ENCODE data around the gene WNT11. TPM values are rescaled to one million over a fixed set of nuclear protein-coding genes. Genes with fewer than 3 reads are reported as not detected.

WNT11 gene
- total RNA-seq, 1 experiment from 2014 or later = not detected

DNA sequence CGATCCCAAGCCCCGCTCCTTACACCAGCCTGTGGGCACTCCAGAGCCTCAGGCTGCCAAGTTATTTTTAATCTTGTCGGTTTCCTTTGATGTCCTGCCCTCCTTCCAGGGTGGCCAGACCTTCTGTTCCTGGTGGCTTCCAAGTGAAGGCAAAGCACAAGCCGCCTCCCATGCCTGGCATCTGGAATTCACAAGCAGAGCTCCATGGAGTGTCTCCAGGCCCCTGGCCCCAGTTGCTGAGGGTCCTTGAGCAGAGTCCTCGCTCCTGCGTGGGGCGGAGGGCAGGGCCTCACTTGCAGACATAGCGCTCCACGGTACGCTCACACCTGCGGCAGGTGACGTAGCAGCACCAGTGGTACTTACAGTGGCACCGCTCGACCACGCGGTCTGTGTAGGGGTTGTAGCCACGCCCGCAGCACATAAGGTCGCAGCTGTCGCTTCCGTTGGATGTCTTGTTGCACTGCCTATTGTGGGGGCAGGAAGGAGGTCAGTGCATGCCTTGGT, 19.5 kb downstream of the WNT11 start:
- Mint-ChIP-seq H3K4me1 (ENCODE audit: insufficient read depth, unreplicated experiment) (no peaks in the 10 kb centered on the region), H3K27ac (ENCODE audit: low read depth, unreplicated experiment) (no peak overlapping the region), H3K4me3 (ENCODE audit: unreplicated experiment) (no peak overlapping the region), H3K9me3 (ENCODE audit: unreplicated experiment) (no peaks in the 10 kb centered on the region), H3K27me3 (ENCODE audit: insufficient read depth, unreplicated experiment) (no peaks in the 10 kb centered on the region), H3K36me3 (ENCODE audit: insufficient read depth, unreplicated experiment) (no peaks in the 10 kb centered on the region)
- ChIA-PET POLR2A (interaction anchor here (0.6 kb wide), 1 partner anchor 31 kb away, joined by 3 read pairs; no protein-coding TSS in a partner anchor), CTCF (interaction anchor here (0.6 to 1.2 kb wide), 3 partner anchors 22 to 154 kb away, joined by 3 to 4 read pairs (median 3); no protein-coding TSS in a partner anchor)
- no TSS peak for BruUV-seq (replicated peaks)
- intact Hi-C loops (cut with micrococcal nuclease) = no loop called here
- no peak for DNase-seq (ENCODE audit: unreplicated experiment)
- TF ChIP-seq, protein P1, sequence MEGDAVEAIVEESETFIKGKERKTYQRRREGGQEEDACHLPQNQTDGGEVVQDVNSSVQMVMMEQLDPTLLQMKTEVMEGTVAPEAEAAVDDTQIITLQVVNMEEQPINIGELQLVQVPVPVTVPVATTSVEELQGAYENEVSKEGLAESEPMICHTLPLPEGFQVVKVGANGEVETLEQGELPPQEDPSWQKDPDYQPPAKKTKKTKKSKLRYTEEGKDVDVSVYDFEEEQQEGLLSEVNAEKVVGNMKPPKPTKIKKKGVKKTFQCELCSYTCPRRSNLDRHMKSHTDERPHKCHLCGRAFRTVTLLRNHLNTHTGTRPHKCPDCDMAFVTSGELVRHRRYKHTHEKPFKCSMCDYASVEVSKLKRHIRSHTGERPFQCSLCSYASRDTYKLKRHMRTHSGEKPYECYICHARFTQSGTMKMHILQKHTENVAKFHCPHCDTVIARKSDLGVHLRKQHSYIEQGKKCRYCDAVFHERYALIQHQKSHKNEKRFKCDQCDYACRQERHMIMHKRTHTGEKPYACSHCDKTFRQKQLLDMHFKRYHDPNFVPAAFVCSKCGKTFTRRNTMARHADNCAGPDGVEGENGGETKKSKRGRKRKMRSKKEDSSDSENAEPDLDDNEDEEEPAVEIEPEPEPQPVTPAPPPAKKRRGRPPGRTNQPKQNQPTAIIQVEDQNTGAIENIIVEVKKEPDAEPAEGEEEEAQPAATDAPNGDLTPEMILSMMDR (IDR thresholded peaks at IDR 0.05; ENCODE audit: unreplicated experiment) = no peak

DNA sequence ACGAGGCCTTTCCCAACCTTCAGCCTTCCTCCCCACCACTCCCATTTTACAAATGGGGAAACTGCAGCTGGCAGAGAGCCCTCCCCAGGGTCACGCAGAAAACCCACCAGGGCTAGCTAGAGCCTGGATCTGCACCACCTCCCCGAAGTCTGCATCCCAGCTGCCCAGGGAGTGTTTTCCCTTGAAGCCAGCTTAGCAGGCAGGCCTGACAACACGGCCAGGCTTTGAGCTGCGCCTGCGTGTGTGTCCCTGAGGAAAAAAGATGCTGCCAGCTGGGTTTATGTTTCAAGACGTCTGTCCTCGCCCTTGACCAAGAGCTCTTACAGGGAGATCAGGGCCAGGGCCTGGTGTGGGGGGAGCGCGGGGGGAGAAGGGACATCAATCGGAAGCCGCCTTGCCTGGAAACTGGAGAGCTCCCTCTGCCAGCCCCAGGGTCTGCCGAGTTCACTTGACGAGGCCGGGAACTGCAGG, 20.3 kb downstream of the WNT11 start:
- Mint-ChIP-seq H3K27ac (ENCODE audit: low read depth, unreplicated experiment) (no peak overlapping the region), H3K27me3 (ENCODE audit: insufficient read depth, unreplicated experiment) (no peaks in the 10 kb centered on the region), H3K9me3 (ENCODE audit: unreplicated experiment) (no peaks in the 10 kb centered on the region), H3K4me1 (ENCODE audit: insufficient read depth, unreplicated experiment) (no peaks in the 10 kb centered on the region), H3K4me3 (ENCODE audit: unreplicated experiment) (no peak overlapping the region), H3K36me3 (ENCODE audit: insufficient read depth, unreplicated experiment) (no peaks in the 10 kb centered on the region)
- intact Hi-C loops (cut with micrococcal nuclease) = no loop called here
- TF ChIP-seq, protein P1 (IDR thresholded peaks at IDR 0.05; ENCODE audit: unreplicated experiment) = no peak
- CTCF ChIA-PET = interaction anchor here (0.6 to 1.0 kb wide), 2 partner anchors 23 to 520 kb away, joined by 3 read pairs; no protein-coding TSS in a partner anchor
- POLR2A ChIA-PET = interaction anchor here (0.7 kb wide), 2 partner anchors 156 to 281 kb away, joined by 3 read pairs; no protein-coding TSS in a partner anchor
- BruUV-seq (replicated peaks) = no TSS peak
- DNase-seq (ENCODE audit: unreplicated experiment) = no peak

DNA sequence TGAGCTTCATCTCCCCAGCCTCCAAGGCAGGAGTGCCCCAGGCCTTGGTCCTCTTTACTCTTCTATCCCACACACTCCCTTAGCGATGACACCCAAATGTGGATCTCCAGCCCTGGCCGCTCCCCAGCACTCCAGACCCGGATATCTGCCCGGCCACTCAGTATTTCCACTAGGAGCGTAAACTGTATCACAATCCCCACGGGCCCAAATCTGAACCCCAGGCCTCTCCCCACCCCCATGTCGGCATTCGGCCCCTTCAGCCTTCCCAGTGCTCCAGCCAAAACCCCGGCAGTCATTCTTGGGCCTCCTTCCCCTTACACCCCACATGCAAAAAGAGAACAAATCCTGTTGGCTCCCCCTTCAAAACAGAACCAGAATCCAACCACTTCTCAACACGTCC, 20.8 kb downstream of the WNT11 start:
- no TSS peak for BruUV-seq (replicated peaks)
- TF ChIP-seq, protein P1 (IDR thresholded peaks at IDR 0.05; ENCODE audit: unreplicated experiment) = no peak
- intact Hi-C loops (cut with micrococcal nuclease) = no loop called here
- ChIA-PET POLR2A (interaction anchor here (0.7 kb wide), 2 partner anchors 156 to 281 kb away, joined by 3 read pairs; no protein-coding TSS in a partner anchor), CTCF (interaction anchor here (0.6 kb wide), 1 partner anchor 519 kb away, joined by 3 read pairs; no protein-coding TSS in a partner anchor)
- Mint-ChIP-seq H3K36me3 (ENCODE audit: insufficient read depth, unreplicated experiment) (no peaks in the 10 kb centered on the region), H3K4me3 (ENCODE audit: unreplicated experiment) (no peak overlapping the region), H3K27ac (ENCODE audit: low read depth, unreplicated experiment) (no peak overlapping the region), H3K4me1 (ENCODE audit: insufficient read depth, unreplicated experiment) (no peaks in the 10 kb centered on the region), H3K9me3 (ENCODE audit: unreplicated experiment) (no peaks in the 10 kb centered on the region), H3K27me3 (ENCODE audit: insufficient read depth, unreplicated experiment) (no peaks in the 10 kb centered on the region)
- DNase-seq (ENCODE audit: unreplicated experiment) = no peak

DNA sequence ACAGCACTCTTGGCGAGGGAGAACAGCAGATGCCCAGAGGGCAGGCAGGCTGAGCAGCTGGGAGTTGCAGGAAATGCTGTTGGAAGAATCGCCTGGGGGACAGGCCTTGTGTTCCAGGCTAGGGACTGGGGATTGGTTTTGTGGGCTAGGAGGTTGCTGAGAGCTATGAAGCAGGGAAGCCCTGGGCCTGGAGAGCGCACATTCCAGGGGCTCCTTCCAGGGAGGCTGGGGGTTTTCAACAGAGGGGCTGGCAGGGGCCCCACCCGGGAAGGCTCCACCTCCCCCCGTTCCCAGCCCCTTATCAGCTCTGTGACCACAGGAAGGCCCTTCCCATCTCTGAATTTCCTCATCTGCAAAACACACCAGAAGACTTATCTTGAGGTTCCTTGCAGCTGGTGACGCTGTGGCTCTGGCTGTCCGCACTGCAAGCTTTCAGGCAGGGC, 21.7 kb downstream of the WNT11 start:
- H3K9me3 Mint-ChIP-seq (ENCODE audit: unreplicated experiment) = no peaks in the 10 kb centered on the region
- no peaks in the 10 kb centered on the region for H3K36me3 Mint-ChIP-seq (ENCODE audit: insufficient read depth, unreplicated experiment)
- no peaks in the 10 kb centered on the region for H3K27me3 Mint-ChIP-seq (ENCODE audit: insufficient read depth, unreplicated experiment)
- intact Hi-C loops (cut with micrococcal nuclease) = no loop called here
- H3K4me1 Mint-ChIP-seq (ENCODE audit: insufficient read depth, unreplicated experiment) = no peaks in the 10 kb centered on the region
- BruUV-seq (replicated peaks) = no TSS peak
- TF ChIP-seq, protein P1 (IDR thresholded peaks at IDR 0.05; ENCODE audit: unreplicated experiment) = no peak
- ChIA-PET POLR2A (no interaction called here), CTCF (interaction anchor here (0.6 kb wide), 1 partner anchor 12 kb away, joined by 3 read pairs; no protein-coding TSS in a partner anchor)
- no peak for DNase-seq (ENCODE audit: unreplicated experiment)
- no peak overlapping the region for H3K4me3 Mint-ChIP-seq (ENCODE audit: unreplicated experiment)
- no peak overlapping the region for H3K27ac Mint-ChIP-seq (ENCODE audit: low read depth, unreplicated experiment)
